OCI-LY1 (cell line): ENCODE results near the gene TTC6.

ENCODE experiments used
- CTCF ChIP-seq: fragments of 200-600 bp; sonication (generic), shearing (Covaris generic); IDR thresholded peaks from 2 replicates; pipeline ENCODE4 v1.5.1; 2017; ENCODE audit warnings: mild to moderate bottlenecking, antibody characterized with exemption, low read length, moderate library complexity, mixed read lengths
- EZH2 ChIP-seq: fragments of 200-600 bp; sonication (generic), shearing (Covaris generic); IDR thresholded peaks from 2 replicates; pipeline ENCODE4 v1.8.0; 2017; ENCODE audit warnings: borderline replicate concordance, mixed run types, mild to moderate bottlenecking, antibody characterized with exemption, low read length, moderate library complexity, mixed read lengths

DNA sequence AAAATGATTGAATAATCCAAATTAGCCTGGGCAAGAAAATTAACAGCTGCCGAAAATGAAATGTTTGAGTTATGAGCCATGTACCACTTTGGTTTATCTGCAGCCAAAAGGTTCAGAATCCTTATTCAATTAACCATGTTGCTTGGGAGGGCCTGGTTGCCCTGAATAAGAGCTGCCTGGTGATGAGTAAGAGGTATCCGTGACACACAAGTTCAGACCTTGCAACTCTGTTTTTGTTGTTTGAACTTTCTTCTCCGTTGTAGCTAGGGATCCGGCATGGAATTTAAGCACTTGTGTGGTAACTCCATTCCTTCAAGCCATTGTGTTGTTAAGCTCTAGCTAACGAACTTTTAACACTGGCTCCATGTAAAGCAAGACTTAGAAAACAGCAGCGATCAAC lies 36.0 kb upstream of the TTC6 start:
- TF ChIP-seq CTCF (no peak), EZH2 (no peak)
